Breast epithelium (tissue), 3 donors: ENCODE data around the gene LBHD1.

ENCODE experiments used
- CTCF ChIP-seq, 3 donors: fragments of 450-650 bp; IDR thresholded peaks; one replicate each; pipeline ENCODE4 v1.5.1; 2016 to 2017; ENCODE audit warnings: antibody characterized with exemption in 3 of 3, mild to moderate bottlenecking in 3 of 3, moderate library complexity in 3 of 3
- POLR2A ChIP-seq: fragments of 450-650 bp; IDR thresholded peaks from one replicate; pipeline ENCODE4 v1.6.1; 2016; ENCODE audit warnings: antibody characterized with exemption, mild to moderate bottlenecking, moderate library complexity
- POLR2AphosphoS5 ChIP-seq, 3 donors: sonication (generic); formaldehyde crosslinking; IDR thresholded peaks; one replicate each; pipeline ENCODE4 v1.6.1; 2017; ENCODE audit warnings: antibody characterized with exemption in 3 of 3

GRCh38 chr11:62676698-62677097, 4.6 kb upstream of the LBHD1 start:
- TF ChIP-seq CTCF (IDR thresholded peaks at IDR 0.05) (no peak), POLR2AphosphoS5 (IDR thresholded peaks at IDR 0.05) (no peak), POLR2A (no peak)
